Omental fat pad (tissue), 4 donors: Measurements from ENCODE around the gene SORCS2. TPM values are rescaled to one million over a fixed set of nuclear protein-coding genes. Genes with fewer than 3 reads are reported as not detected.

Experiments
- ATAC-seq: fragments of 150-250 bp; one replicate; pipeline ENCODE4 v1.9.1; 2016; ENCODE audit warnings: mild to moderate bottlenecking, moderate library complexity; ENCODE audit not compliant: low FRiP score
- DNase-seq: peaks from one replicate; pipeline ENCODE4 v3.0.0-alpha.2; 2019; ENCODE audit warnings: low spot score
- total RNA-seq, 4 donors: library from RNA; depleted of rRNA; stranded (reverse); fragments of >200 nt; gene quantifications; one replicate each; pipeline ENCODE4 v1.1.0, GENCODE V29; 2016
- TF ChIP-seq, protein P1 (sequence below), 3 donors: fragments of 450-650 bp; IDR thresholded peaks; one replicate each; pipeline ENCODE4 v1.5.1; 2016 to 2017; ENCODE audit warnings: antibody characterized with exemption in 3 of 3, mild to moderate bottlenecking in 3 of 3, moderate library complexity in 2 of 3

The SORCS2 gene
- total RNA-seq, 4 donors from 2014 or later: 0.63 to 4.6 (median 1.2) TPM

DNA sequence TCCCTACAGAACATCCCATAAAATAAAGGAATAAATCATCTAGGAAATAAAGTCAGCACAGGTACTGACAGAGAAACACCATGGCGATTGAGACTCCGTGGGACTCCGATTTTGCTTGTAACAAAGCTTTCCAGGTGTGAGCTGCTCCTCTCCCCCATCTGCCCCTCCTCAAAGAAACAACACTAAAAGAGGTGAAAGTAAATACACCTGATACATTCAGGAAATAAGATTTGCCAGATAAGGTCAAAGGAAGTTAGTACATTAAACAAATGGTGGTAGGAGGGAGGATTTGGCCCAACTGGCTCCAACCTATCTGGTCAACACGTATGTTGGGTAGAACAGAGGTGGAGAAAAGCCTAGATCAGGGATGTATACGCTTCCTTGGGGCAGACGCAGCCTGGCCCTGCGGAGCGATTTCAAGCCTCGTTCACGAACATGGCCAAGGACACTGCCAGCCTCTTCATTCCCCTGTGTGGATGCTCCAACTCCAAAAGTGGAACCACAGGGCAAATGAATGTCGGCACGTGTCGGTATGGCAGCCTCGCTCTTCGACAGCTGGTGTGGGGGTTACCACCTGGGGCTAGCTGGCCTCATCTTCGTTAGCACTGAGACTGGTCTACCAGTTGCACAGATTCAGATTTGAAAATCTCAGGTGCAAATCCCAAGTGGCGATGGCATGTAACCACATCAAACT is 584.8 kb downstream of the SORCS2 start:
- ATAC-seq (no peak), DNase-seq (no peak)
- TF ChIP-seq, protein P1, sequence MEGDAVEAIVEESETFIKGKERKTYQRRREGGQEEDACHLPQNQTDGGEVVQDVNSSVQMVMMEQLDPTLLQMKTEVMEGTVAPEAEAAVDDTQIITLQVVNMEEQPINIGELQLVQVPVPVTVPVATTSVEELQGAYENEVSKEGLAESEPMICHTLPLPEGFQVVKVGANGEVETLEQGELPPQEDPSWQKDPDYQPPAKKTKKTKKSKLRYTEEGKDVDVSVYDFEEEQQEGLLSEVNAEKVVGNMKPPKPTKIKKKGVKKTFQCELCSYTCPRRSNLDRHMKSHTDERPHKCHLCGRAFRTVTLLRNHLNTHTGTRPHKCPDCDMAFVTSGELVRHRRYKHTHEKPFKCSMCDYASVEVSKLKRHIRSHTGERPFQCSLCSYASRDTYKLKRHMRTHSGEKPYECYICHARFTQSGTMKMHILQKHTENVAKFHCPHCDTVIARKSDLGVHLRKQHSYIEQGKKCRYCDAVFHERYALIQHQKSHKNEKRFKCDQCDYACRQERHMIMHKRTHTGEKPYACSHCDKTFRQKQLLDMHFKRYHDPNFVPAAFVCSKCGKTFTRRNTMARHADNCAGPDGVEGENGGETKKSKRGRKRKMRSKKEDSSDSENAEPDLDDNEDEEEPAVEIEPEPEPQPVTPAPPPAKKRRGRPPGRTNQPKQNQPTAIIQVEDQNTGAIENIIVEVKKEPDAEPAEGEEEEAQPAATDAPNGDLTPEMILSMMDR (IDR thresholded peaks at IDR 0.05): no peak

DNA sequence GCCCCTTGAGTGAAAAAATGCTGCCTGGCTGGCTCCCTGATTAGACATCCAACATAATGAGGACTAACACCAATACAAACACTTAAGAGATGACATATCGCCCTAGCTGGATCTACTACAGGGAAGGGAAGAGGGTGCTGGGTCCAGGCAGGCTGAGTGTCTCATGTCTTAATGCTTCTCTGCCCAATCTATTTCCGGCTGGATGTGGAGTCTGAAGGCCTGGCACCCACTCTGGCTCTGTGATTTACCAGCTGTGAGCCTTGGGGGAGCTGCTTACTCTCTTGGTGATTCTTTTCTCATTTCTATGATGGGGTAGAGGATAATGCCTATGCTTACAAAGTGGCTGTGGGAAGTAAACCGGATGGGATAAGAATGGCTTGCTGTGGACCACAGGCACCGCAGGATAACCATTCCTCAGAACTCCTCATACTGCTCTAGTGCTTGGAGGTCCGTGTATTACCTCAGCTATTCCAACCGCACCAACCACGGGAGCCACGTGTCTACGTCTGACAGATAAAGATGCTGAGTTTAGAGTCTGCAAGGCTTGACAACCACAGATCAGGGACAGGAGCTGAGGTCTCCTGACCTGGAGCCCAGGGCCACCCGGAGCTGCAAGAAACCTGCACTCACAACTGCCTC is 585.7 kb downstream of the SORCS2 start:
- ATAC-seq: no peak
- DNase-seq: no peak
- TF ChIP-seq, protein P1 (IDR thresholded peaks at IDR 0.05): no peak

- TF ChIP-seq, protein P1 (IDR thresholded peaks at IDR 0.05): no peak
- ATAC-seq (no peak), DNase-seq (no peak)
These were observed 586.4 kb downstream of the SORCS2 start for GRCh38 chr4:7778510-7779431.

DNA sequence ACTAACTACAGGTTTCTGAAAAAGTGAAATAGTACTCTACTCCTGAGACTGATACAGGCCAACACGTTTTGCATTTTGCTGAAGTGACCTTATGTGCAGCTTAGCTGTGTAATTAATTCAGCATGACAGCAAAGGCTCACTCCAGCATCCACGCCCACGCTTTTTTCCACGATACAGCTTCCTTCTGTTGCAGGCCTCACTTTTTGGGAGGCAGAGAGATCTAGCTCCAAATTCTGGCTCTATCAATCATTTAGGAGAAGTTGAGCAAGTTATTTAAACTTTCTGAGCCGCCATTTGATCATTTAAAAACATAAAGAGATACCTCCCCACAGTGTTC is 587.1 kb downstream of the SORCS2 start:
- DNase-seq (no peak), ATAC-seq (peak; percentile 28)
- TF ChIP-seq, protein P1 (IDR thresholded peaks at IDR 0.05): no peak

DNA sequence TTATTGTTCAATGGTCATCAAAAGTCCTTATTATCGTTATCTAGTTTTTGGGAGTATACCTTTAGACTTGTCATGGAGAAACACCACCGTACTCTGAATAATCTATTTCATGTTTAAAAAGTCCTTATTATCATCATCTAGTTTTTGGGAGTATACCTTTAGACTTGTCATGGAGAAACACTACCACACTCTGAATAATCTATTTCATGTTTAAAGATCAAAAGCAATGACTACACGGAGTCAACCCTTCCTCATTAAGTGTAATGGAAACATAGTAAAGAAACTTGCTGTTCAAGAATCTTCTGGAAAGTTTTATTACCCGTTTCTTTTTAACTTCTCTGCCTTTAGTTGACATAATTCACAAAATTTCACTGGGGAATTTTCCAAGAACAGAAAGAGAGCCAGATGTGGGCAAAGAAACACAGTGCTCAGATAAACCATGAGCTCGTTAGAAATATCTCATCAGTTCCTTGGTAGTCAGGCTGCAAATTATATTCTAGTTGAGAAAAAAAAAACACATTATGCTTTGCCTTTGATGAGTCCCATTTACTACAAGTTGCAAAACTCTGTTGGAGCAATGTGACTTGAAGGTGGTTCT is 588.5 kb downstream of the SORCS2 start:
- TF ChIP-seq, protein P1 (IDR thresholded peaks at IDR 0.05): no peak
- DNase-seq: no peak
- ATAC-seq: no peak

DNA sequence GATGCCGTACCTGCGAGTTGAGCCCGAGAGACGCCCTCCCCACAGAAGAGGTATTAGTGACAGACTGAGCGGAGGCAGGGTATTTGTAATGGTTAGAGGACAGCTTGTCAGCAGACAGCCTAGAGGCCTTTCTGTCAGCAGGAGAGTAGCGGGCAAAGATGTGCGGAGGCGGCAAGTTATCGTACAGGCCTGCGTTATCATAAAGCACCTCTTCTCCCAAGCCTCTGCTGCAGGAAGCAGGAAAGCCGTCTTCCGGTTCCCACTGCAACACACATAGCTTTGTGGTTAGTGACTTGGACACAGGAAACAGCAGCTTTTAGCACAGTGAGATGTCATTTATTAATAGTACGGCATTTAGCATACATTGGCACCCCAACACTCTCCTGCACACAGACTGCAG is 589.0 kb downstream of the SORCS2 start:
- TF ChIP-seq, protein P1 (IDR thresholded peaks at IDR 0.05): no peak
- no peak for ATAC-seq
- DNase-seq: no peak
